ENCODE data around the gene REEP5.

The REEP5 gene

DNA sequence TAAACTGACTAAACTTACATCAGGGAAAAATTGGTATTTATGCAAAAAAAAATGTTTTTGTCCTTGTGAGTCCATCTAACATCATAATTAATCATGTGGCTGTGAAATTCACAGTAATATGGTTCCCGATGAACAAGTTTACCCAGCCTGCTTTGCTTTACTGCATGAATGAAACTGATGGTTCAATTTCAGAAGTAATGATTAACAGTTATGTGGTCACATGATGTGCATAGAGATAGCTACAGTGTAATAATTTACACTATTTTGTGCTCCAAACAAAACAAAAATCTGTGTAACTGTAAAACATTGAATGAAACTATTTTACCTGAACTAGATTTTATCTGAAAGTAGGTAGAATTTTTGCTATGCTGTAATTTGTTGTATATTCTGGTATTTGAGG is 77.5 kb downstream of the REEP5 start:
- DNase-seq (ENCODE audit: low spot score), result no peak

DNA sequence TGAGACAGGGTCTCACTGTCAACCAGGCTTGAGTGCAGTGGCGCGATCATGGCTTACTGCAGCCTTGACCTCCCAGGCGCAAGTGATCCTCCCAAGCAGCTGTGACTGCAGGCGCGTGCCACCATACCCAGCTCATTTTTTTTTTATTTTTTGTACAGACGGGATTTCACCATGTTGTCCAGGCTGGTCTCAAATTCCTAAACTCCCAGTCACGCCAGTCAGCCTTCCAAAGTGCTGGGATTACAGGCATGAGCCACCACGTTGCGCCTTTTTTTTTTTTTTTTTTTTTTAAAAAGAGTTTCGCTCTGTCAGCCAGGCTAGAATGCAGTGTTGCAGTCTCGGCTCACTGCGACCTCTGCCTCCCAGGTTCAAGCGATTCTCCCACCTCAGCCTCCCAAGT is 88.1 kb downstream of the REEP5 start:
- no peak for DNase-seq (ENCODE audit: low spot score)

DNA sequence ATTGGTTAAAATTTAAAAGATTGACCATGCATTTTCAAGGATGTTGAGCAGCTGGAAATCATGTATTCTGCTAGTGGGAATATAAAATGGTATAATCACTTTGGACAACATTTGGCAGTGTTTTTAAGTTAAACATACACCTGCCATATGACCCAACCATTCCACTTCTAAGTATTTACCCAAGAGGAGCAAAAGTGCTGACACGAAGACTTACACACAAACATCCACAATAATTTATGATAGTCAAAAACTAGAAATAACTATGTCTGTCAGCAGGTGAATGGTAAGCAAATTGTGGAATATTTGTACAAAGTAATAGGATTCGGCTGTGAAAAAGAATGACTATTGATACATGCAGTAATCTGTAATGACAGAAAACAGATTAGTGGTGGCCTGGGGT is 91.6 kb downstream of the REEP5 start:
- no peak for DNase-seq (ENCODE audit: low spot score)

Measured in hepatic stellate cell (primary cell).